ENCODE results near the gene TRMT6.

Gene TRMT6

GRCh38 chr20:5973971-5974370, 23.6 kb upstream of the TRMT6 start:
- Histone ChIP-seq H3K9me3 (ENCODE audit: control insufficient read depth, insufficient read depth, low read length) (no peaks in the 10 kb centered on the region), H3K36me3 (ENCODE audit: insufficient read depth, low read length) (peaks cover 7% of the 10 kb centered on the region)

GRCh38 chr20:5973172-5973571, 22.8 kb upstream of the TRMT6 start:
- Histone ChIP-seq H3K9me3 (ENCODE audit: control insufficient read depth, insufficient read depth, low read length) (no peaks in the 10 kb centered on the region), H3K4me1 (ENCODE audit: insufficient read depth, low read length) (peaks cover 16% of the 10 kb centered on the region), H3K9ac (ENCODE audit: low read depth, low read length) (no peak overlapping the region), H3K36me3 (ENCODE audit: insufficient read depth, low read length) (peaks cover 6% of the 10 kb centered on the region)

More at GRCh38 chr20:5973971-5974370, 23.6 kb upstream of the TRMT6 start:
- no peak overlapping the region for H3K9ac ChIP-seq (ENCODE audit: low read depth, low read length)
- peaks cover 16% of the 10 kb centered on the region for H3K4me1 ChIP-seq (ENCODE audit: insufficient read depth, low read length)

- peaks cover 16% of the 10 kb centered on the region for H3K4me1 ChIP-seq (ENCODE audit: insufficient read depth, low read length)
- no peaks in the 10 kb centered on the region for H3K9me3 ChIP-seq (ENCODE audit: control insufficient read depth, insufficient read depth, low read length)
- H3K9ac ChIP-seq (ENCODE audit: low read depth, low read length), result no peak overlapping the region
- peaks cover 6% of the 10 kb centered on the region for H3K36me3 ChIP-seq (ENCODE audit: insufficient read depth, low read length)
Measured at GRCh38 chr20:5971203-5971602, 20.9 kb upstream of the TRMT6 start.

GRCh38 chr20:5970381-5970780, 20.0 kb upstream of the TRMT6 start:
- H3K36me3 ChIP-seq (ENCODE audit: insufficient read depth, low read length), result peaks cover 6% of the 10 kb centered on the region
- H3K9ac ChIP-seq (ENCODE audit: low read depth, low read length), result no peak overlapping the region
- peaks cover 16% of the 10 kb centered on the region for H3K4me1 ChIP-seq (ENCODE audit: insufficient read depth, low read length)
- H3K9me3 ChIP-seq (ENCODE audit: control insufficient read depth, insufficient read depth, low read length), result no peaks in the 10 kb centered on the region

GRCh38 chr20:5969940-5970339, 19.6 kb upstream of the TRMT6 start:
- H3K9ac ChIP-seq (ENCODE audit: low read depth, low read length), result no peak overlapping the region
- no peaks in the 10 kb centered on the region for H3K9me3 ChIP-seq (ENCODE audit: control insufficient read depth, insufficient read depth, low read length)
- peaks cover 16% of the 10 kb centered on the region for H3K4me1 ChIP-seq (ENCODE audit: insufficient read depth, low read length)
- peaks cover 6% of the 10 kb centered on the region for H3K36me3 ChIP-seq (ENCODE audit: insufficient read depth, low read length)

GRCh38 chr20:5969348-5969935, 19.1 kb upstream of the TRMT6 start:
- Histone ChIP-seq H3K9me3 (ENCODE audit: control insufficient read depth, insufficient read depth, low read length) (no peaks in the 10 kb centered on the region), H3K9ac (ENCODE audit: low read depth, low read length) (no peak overlapping the region), H3K36me3 (ENCODE audit: insufficient read depth, low read length) (peaks cover 6% of the 10 kb centered on the region), H3K4me1 (ENCODE audit: insufficient read depth, low read length) (peaks cover 16% of the 10 kb centered on the region)

GRCh38 chr20:5968462-5968861, 18.1 kb upstream of the TRMT6 start:
- Histone ChIP-seq H3K36me3 (ENCODE audit: insufficient read depth, low read length) (no peaks in the 10 kb centered on the region; the same call in 1 of the 2 replicates), H3K4me1 (ENCODE audit: insufficient read depth, low read length) (peaks cover 16% of the 10 kb centered on the region), H3K9ac (ENCODE audit: low read depth, low read length) (no peak overlapping the region), H3K9me3 (ENCODE audit: control insufficient read depth, insufficient read depth, low read length) (no peaks in the 10 kb centered on the region)

- Histone ChIP-seq H3K9me3 (ENCODE audit: control insufficient read depth, insufficient read depth, low read length) (no peaks in the 10 kb centered on the region), H3K9ac (ENCODE audit: low read depth, low read length) (no peak overlapping the region), H3K4me1 (ENCODE audit: insufficient read depth, low read length) (peaks cover 16% of the 10 kb centered on the region), H3K36me3 (ENCODE audit: insufficient read depth, low read length) (no peaks in the 10 kb centered on the region; the same call in 1 of the 2 replicates)
Measured at GRCh38 chr20:5967469-5967868, 17.1 kb upstream of the TRMT6 start.

GRCh38 chr20:5949943-5950270, 426 bp downstream of the TRMT6 start:
- Histone ChIP-seq H3K4me1 (ENCODE audit: insufficient read depth, low read length) (no peaks in the 10 kb centered on the region), H3K9me3 (ENCODE audit: control insufficient read depth, insufficient read depth, low read length) (no peaks in the 10 kb centered on the region), H3K36me3 (ENCODE audit: insufficient read depth, low read length) (peaks cover 18% of the 10 kb centered on the region), H3K9ac (ENCODE audit: low read depth, low read length) (peak overlapping the region; percentile 89)

GRCh38 chr20:5947276-5947675, 3.1 kb downstream of the TRMT6 start:
- Histone ChIP-seq H3K9ac (ENCODE audit: low read depth, low read length) (no peak overlapping the region), H3K36me3 (ENCODE audit: insufficient read depth, low read length) (peaks cover 19% of the 10 kb centered on the region), H3K9me3 (ENCODE audit: control insufficient read depth, insufficient read depth, low read length) (no peaks in the 10 kb centered on the region), H3K4me1 (ENCODE audit: insufficient read depth, low read length) (no peaks in the 10 kb centered on the region)

- Histone ChIP-seq H3K9me3 (ENCODE audit: control insufficient read depth, insufficient read depth, low read length) (no peaks in the 10 kb centered on the region), H3K4me1 (ENCODE audit: insufficient read depth, low read length) (no peaks in the 10 kb centered on the region), H3K36me3 (ENCODE audit: insufficient read depth, low read length) (peaks cover 21% of the 10 kb centered on the region), H3K9ac (ENCODE audit: low read depth, low read length) (no peak overlapping the region)
Measured at GRCh38 chr20:5945963-5946362, 4.4 kb downstream of the TRMT6 start.

GRCh38 chr20:5938456-5939029, 11.8 kb downstream of the TRMT6 start:
- Histone ChIP-seq H3K9me3 (ENCODE audit: control insufficient read depth, insufficient read depth, low read length) (no peaks in the 10 kb centered on the region), H3K36me3 (ENCODE audit: insufficient read depth, low read length) (peaks cover 17% of the 10 kb centered on the region), H3K9ac (ENCODE audit: low read depth, low read length) (no peak overlapping the region), H3K4me1 (ENCODE audit: insufficient read depth, low read length) (no peaks in the 10 kb centered on the region)

- no peaks in the 10 kb centered on the region for H3K9me3 ChIP-seq (ENCODE audit: control insufficient read depth, insufficient read depth, low read length)
- no peaks in the 10 kb centered on the region for H3K4me1 ChIP-seq (ENCODE audit: insufficient read depth, low read length)
- H3K36me3 ChIP-seq (ENCODE audit: insufficient read depth, low read length), result peaks cover 2% of the 10 kb centered on the region; the same call in 1 of the 2 replicates
- no peak overlapping the region for H3K9ac ChIP-seq (ENCODE audit: low read depth, low read length)
Measured at GRCh38 chr20:5936238-5936637, 14.1 kb downstream of the TRMT6 start.

- Histone ChIP-seq H3K9me3 (ENCODE audit: control insufficient read depth, insufficient read depth, low read length) (no peaks in the 10 kb centered on the region), H3K36me3 (ENCODE audit: insufficient read depth, low read length) (peaks cover 2% of the 10 kb centered on the region; the same call in 1 of the 2 replicates), H3K9ac (ENCODE audit: low read depth, low read length) (no peak overlapping the region), H3K4me1 (ENCODE audit: insufficient read depth, low read length) (no peaks in the 10 kb centered on the region)
Measured at GRCh38 chr20:5935384-5935783, 14.9 kb downstream of the TRMT6 start.

- Histone ChIP-seq H3K4me1 (ENCODE audit: insufficient read depth, low read length) (no peaks in the 10 kb centered on the region), H3K9me3 (ENCODE audit: control insufficient read depth, insufficient read depth, low read length) (no peaks in the 10 kb centered on the region), H3K9ac (ENCODE audit: low read depth, low read length) (no peak overlapping the region), H3K36me3 (ENCODE audit: insufficient read depth, low read length) (peaks cover 2% of the 10 kb centered on the region; the same call in 1 of the 2 replicates)
Measured at GRCh38 chr20:5933802-5934436, 16.4 kb downstream of the TRMT6 start.

All from ES-I3 (cell line).